GM18507 (cell line): ENCODE data around the gene NEO1.

ENCODE experiments used
- DNase-seq: peaks from one replicate; pipeline ENCODE4 v3.0.0; 2011; ENCODE audit warnings: low read depth; ENCODE audit not compliant: insufficient read length; ENCODE audit errors: extremely low spot score
- FAIRE-seq: peaks from 2 replicates; lab custom pipeline; 2011; peaks lifted over from hg19 to GRCh38; lab: Jason Lieb, UNC

NEO1 gene

DNA sequence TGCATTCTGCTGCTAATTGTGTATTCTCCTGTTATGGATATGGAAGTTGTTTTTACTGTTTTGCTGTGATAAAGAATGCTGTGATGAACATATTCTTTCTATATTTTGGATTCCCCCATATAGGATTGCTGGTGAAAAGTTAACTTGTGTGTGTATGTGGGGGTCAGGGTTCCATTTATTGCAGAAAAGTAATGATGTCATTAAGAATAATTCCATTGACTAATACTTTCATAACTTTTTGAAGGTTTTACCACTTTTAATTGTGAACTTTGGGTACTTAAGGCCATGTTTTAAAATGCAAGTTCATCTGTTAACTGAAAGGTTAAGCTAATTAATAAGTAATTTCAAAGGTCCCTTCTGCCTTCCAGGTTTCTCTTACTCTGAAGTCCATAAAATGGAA is 6.2 kb downstream of the NEO1 start:
- FAIRE-seq, result no peak
- no peak for DNase-seq

DNA sequence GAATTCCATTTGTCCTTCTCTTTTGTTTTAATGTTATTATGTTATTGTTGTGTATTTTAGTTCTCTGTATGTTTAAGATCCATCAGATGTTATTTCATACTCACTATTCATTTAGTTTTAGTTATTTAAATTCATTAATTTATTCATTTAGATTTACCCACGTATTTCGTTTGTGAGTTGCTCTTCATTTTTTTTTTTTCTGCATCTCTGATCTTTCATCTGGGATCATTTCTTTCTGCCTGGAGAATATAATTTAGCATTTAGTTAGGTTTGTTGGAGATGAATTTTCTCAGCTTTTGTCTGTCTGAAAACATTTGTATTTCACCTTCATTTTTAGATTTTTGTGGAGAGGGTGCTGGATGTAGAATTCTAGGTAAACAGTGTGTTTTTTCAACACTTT is 12.9 kb downstream of the NEO1 start:
- no peak for FAIRE-seq
- DNase-seq, result no peak

DNA sequence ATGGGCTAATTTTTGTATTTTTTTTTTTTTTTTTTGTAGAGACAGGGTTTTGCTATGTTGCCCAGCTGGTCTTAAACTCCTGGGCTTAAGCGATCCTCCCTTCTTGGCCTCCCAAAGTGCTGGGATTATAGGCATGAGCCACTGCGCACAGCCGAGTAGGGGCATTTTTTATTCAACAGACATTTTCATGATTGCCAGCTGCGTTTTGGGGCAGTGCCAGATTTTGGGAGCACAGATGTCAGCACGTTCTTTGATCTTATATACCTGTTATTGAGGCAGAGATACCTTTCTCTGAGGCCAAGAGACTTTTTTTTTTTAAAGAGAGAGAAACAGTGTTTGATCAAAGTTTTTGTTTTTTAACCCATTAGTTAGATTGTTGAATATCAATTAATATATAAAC is 16.8 kb downstream of the NEO1 start:
- FAIRE-seq, result no peak
- no peak for DNase-seq

- DNase-seq, result no peak
- no peak for FAIRE-seq
Measured at GRCh38 chr15:73072894-73073293, 20.6 kb downstream of the NEO1 start.

GRCh38 chr15:73074241-73074640 is 22.0 kb downstream of the NEO1 start:
- FAIRE-seq (no peak), DNase-seq (no peak)

- FAIRE-seq, result no peak
- DNase-seq, result no peak
Measured at GRCh38 chr15:73075160-73075859, 23.0 kb downstream of the NEO1 start.

- FAIRE-seq (no peak), DNase-seq (no peak)
Measured at GRCh38 chr15:73078291-73078690, 26.0 kb downstream of the NEO1 start.

DNA sequence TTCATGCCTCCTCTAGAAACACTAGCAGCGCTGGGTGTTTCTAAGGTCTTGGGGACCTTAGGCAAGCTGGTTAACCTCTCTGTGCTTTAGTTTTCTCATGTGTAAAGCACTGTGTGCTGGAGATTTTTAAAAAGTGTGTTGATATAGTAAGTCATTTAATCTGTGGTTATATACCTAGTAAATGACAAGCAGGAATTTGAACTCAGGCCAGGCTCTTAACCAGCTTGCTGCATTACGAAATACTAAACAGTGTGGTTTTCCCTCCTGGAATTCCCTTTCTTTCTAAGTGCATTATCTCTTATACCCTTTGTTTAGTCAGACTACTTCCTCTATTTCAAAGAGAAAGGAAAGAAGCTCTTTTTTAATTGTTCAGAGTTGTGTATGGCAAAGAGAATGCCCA is 26.5 kb downstream of the NEO1 start:
- DNase-seq (no peak), FAIRE-seq (no peak)

- DNase-seq, result no peak
- no peak for FAIRE-seq
Measured at GRCh38 chr15:73079565-73079964, 27.3 kb downstream of the NEO1 start.

DNA sequence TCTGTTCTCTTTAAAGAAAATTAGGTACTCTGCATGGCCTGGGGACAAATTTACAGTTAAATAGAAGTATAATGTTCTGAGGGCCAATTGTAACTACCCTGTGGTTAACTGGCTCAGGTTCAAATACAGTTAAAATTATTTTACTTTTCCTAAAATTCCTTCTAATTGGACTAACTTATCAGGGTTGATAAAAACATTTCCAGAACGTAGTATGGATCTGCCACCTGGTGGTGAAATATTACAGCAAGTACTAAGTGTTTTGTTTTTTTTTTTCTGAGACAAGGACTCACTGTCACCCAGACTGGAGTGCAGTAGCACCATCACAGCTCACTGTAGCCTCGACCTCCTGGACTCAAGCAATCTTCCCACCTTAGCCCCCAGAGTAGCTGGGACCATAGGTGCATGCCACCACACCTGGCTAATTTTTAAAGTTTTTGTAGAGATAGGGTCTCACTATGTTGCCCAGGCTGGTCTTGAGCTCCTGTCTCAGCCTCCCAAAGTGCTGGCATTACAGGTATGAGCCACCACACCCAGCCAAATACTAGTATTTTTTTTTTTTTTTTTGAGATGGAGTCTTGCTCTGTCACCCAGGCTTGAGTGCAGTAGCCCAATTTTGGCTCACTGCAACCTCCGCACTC is 29.2 kb downstream of the NEO1 start:
- FAIRE-seq (peak; percentile 56), DNase-seq (no peak)

DNA sequence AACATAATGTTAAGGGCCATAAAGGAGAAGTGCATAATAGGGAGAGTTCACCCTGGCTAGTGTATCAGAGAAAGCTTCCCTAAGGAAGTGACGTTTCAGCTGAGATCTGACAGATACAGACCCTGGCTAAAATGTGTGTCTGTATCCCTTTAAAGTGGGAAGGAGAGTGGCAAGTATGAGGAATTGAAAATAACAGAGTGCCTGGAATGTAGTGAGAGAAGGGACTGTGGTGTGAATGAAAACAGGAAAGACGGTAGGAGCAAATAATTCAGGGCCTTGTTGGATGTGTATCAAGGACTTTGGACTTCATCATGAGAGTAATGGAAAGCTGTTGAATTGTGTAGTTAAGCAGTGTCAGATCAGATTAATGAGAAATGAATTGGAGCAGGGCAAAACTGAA is 30.5 kb downstream of the NEO1 start:
- DNase-seq, result no peak
- FAIRE-seq, result no peak

- FAIRE-seq, result no peak
Measured at GRCh38 chr15:73087098-73087497, 34.8 kb downstream of the NEO1 start.

DNA sequence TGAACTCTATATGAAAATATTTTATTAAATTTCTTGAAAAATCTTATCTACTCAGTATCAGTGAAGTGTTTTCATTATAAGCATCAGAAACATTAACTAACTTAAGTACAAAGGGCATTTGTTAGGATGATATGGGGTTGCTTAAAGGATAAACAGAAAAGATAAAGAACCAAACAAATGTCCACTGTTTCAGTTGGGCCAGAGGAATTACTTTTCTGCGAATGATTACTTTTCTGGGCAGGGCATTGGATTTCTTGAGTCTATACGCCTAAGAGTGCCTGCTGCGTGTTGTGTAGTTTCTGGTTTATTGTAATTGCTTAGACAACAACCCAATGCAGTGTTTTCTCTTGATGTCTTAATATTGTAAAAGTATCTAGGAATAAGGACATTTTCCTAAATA is 52.8 kb downstream of the NEO1 start:
- FAIRE-seq (no peak), DNase-seq (no peak)

More at GRCh38 chr15:73087098-73087497, 34.8 kb downstream of the NEO1 start:
- no peak for DNase-seq

- FAIRE-seq (no peak), DNase-seq (no peak)
Measured at GRCh38 chr15:73108676-73109075, 56.4 kb downstream of the NEO1 start.

DNA sequence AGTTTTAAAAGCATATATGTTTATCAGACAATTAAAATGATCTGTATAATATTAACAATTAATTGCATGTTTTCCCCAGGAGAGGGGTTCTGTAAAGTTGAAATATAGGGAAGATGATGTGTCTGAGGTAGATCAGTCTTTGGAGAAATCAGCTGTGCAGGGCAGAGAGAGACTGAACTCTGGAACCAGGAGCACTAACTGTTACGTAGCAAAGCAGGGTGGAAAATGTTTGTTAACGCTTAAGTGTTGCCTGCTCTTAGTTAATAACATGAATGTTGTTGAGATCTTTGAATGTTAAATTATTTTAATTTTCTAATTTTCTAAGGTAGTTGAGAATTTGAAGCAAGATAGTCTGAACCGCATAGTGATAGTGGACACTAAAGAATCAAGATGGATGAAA is 57.5 kb downstream of the NEO1 start:
- no peak for FAIRE-seq
- DNase-seq, result no peak

DNA sequence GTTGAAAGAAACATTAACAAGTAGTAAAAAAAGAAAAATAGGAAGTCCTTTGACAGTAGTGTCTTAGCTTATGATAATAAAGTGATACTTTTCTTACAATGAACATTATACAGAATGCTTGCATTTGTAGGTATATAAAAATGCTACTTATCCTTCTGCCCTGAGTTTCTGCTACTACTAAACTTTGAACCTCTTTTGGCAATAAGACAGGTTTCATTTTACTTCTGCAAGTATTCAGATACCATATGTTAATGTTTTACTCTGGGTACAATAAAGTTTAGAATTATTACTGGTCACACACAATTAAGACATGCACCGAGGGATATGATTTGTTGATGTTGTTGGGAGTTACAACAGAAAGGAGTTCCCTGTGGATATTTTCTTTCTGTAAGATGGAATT is 57.9 kb downstream of the NEO1 start:
- DNase-seq (no peak), FAIRE-seq (no peak)

DNA sequence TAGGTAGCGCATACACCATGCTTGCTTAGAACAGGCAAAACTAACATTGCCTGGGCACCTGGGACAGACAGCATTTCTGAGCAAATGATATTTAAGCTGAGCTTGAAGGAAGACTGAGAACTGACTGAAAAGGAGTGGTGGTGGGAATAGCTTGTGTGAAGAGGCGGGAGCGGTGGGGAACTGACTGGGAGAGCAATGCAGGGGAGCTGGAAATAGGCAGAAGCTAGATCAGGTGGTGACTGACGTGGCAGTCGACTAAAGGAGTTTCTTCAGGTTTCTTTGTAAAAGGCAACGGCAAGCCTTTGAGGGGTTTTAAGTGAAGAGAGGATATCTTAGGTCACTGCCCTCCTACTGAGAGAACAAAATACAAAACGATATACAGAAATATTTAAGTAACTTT is 61.8 kb downstream of the NEO1 start:
- FAIRE-seq (no peak), DNase-seq (no peak)

DNA sequence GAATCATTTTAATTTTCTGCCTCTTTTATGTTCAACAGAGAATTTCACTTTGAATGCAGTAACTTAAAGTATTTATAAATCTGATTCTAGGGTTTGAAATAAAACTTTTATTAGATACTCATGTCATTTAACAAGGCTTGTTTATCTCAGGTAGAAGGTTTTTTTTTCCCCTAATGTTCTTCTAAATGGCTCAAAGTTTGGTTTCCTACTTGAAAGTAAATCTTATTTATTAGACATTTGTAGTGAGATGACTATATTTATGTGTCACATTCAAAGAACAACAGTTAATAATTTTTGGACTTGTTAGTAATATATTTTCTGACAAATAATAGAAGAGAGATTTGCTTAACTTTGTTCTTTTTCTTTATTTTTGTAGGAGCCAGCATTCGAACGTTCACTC is 63.9 kb downstream of the NEO1 start:
- no peak for FAIRE-seq
- no peak for DNase-seq

DNA sequence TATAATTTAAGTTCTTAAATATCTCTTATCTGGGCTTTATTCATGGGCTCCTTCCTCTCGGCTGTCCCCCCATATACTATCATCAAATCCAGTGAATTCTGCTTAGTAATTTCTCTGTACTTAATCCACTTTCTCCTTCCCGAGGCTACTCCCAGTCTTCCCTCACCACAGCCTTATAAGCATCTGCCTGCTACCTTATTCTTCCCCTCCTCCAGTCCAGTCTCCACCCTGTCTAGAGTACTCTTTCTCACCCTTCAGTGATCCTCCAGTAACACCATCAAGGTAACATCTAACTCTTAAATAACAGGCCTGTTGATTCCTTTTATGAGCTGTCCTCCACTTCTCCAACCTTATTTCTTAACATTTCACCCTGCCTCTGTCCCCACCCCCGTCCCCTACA is 65.8 kb downstream of the NEO1 start:
- FAIRE-seq (no peak), DNase-seq (no peak)

GRCh38 chr15:73119478-73119877 is 67.2 kb downstream of the NEO1 start:
- FAIRE-seq (no peak), DNase-seq (no peak)

GRCh38 chr15:73120269-73120668 is 68.0 kb downstream of the NEO1 start:
- no peak for DNase-seq
- FAIRE-seq, result no peak

- DNase-seq (no peak), FAIRE-seq (no peak)
Measured at GRCh38 chr15:73125219-73125618, 73.0 kb downstream of the NEO1 start.
